Stomach (tissue), 9 donors: ENCODE data around the gene NAP1L4. TPM values are rescaled to one million over a fixed set of nuclear protein-coding genes. Genes with fewer than 3 reads are reported as not detected.
"Not testable (repeated sequence)": the region's sequence is repeated elsewhere in the genome, so short reads cannot be mapped to it uniquely, and the experiment has no call there.

Experiments
- DNase-seq, 2 donors: peaks; one replicate each; pipeline versions ENCODE4 v3.0.0 to v3.0.0-alpha.2; 2013 to 2019
- H3K27ac ChIP-seq, 5 donors: fragments of 200-600 bp in 4 of 5; sonication (generic) in 4 of 5; one replicate each; pipeline ENCODE4 v1.5.1; 2013 to 2019; ENCODE audit warnings: mild to moderate bottlenecking in 1 of 5, moderate library complexity in 1 of 5
- H3K27me3 ChIP-seq, 3 donors: fragments of 200-600 bp; sonication (generic); one replicate each; pipeline ENCODE4 v1.5.1; 2017 to 2019; ENCODE audit warnings: mixed run types in 1 of 3
- H3K36me3 ChIP-seq, 4 donors: fragments of 200-600 bp; sonication (generic); 1 replicate in 3 of 4; 2 replicates in 1 of 4; pipeline ENCODE4 v1.5.1; 2016 to 2019
- H3K4me1 ChIP-seq, 4 donors: fragments of 200-600 bp; sonication (generic); one replicate each; pipeline ENCODE4 v1.5.1; 2016 to 2019
- H3K4me3 ChIP-seq, 4 donors: fragments of 200-600 bp; sonication (generic) in 3 of 4; one replicate each; pipeline ENCODE4 v1.5.1; 2016 to 2019; ENCODE audit warnings: mild to moderate bottlenecking in 1 of 4
- H3K9me3 ChIP-seq, 4 donors: fragments of 200-600 bp; sonication (generic); one replicate each; pipeline ENCODE4 v1.5.1; 2016 to 2019
- EP300 ChIP-seq: sonication (generic); formaldehyde crosslinking; IDR thresholded peaks from one replicate; pipeline ENCODE4 v1.6.1; 2017; ENCODE audit warnings: antibody characterized with exemption
- POLR2A ChIP-seq, 4 donors: fragments of 450-650 bp; IDR thresholded peaks; one replicate each; pipeline ENCODE4 v1.6.1; 2016; ENCODE audit warnings: antibody characterized with exemption in 4 of 4, control low read depth in 2 of 4, mild to moderate bottlenecking in 1 of 4, moderate library complexity in 1 of 4
- POLR2AphosphoS5 ChIP-seq, 3 donors: sonication (generic); formaldehyde crosslinking; IDR thresholded peaks; one replicate each; pipeline ENCODE4 v1.6.1; 2016; ENCODE audit warnings: antibody characterized with exemption in 3 of 3
- WGBS, 5 donors: extraction: QIAGEN DNeasy Blood & Tissue Kit in 3 of 5; methylation state at CpG; one replicate each; pipeline versions ENCODE4 v1.1.5 to v1.1.7; 2013 to 2018; 5-methylcytosine and 5-hydroxymethylcytosine counted together
- intact Hi-C: fragments of 100-400 bp; cut with DNase I; formaldehyde crosslinking; loops from one replicate; pipeline ENCODE4 v1.15.1; 2023; ENCODE audit warnings: low total_unique reads
- polyA plus RNA-seq, 3 donors: library from polyadenylated mRNA; stranded (reverse); fragments of 200-250 nt; gene quantifications; one replicate each; pipeline ENCODE4 v1.2.3, GENCODE V29; 2013
- total RNA-seq, 5 donors: library from RNA; depleted of rRNA; stranded (reverse); fragments of >200 nt; gene quantifications; one replicate each; pipeline versions ENCODE4 v1.1.0 to v1.2.3, GENCODE V29; 2014 to 2016
- TF ChIP-seq, protein P1 (sequence below), 7 experiments: fragments of 450-650 bp in 4 of 7; fragments of 200-600 bp in 3 of 7; sonication (generic) in 3 of 7; IDR thresholded peaks; one replicate each; pipeline ENCODE4 v1.5.1; 2016 to 2019; ENCODE audit warnings: antibody characterized with exemption in 7 of 7, control low read depth in 2 of 7, mild to moderate bottlenecking in 1 of 7
- donor health status: healthy with polysubstance abuse.
- donor health status: Bipolar disorder and iron deficiency.
- donor health status: healthy.

The NAP1L4 gene
- total and polyA plus RNA-seq, 8 donors, result 61.3 to 438 (median 121) TPM

DNA sequence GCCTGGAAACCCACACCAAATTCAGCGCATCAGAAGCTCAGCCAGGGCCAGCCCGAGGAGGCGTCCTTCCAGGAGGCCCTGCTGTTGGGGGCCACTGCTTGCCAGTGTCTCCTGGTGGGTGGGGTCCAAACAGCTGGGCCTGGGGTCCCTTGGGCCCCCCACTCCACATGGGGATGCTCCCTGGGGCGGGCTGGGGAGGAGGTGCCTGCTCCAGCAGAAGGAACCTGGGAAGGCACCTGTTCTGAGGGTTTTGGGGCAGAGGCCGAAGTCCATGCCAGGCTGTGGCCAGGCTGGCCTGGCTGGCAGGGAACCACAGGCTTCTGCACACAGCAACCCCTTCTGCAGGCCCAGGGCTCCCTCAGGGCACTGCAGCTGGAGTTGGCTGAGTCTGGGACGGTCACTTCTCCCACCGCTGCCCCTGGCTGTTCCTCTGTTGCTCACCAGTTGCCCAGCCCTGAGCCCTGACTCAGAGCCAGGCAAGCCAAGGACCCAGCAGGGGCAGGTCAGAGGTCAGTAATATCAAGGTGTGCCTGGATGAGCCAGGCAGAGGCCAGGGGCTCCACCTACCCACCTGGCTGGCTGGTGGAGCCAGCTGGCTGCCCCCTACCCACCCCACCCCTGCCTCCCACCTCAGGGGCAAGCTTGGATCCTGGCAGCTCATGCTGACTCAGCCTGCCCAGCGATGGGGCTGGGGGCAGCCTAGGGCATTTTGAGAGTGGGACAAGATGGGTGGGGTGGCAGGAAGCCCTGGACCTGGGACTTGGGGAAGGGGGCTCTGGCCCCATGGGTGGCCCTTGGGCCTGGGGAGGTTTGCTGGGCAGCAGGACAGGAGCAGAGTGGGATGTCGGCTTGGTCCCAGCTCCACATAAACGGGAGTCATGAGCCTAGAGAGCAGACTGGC, 51.0 kb downstream of the NAP1L4 start:
- Histone ChIP-seq H3K9me3 (peaks cover 0 to 18% (median 10%) of the 10 kb centered on the region in 4 donors), H3K27me3 (no peaks in the 10 kb centered on the region), H3K27ac (peak overlapping the region; percentile 56 to 78 (median 67)), H3K4me3 (no peak overlapping the region), H3K36me3 (peaks cover 0 to 27% (median 20%) of the 10 kb centered on the region in 4 donors), H3K4me1 (peaks cover 28 to 58% (median 44%) of the 10 kb centered on the region in 4 donors)
- intact Hi-C loops, result no loop called here
- no peak for TF ChIP-seq EP300
- peak in 1 of 3 donors; percentile 11 for TF ChIP-seq POLR2AphosphoS5 (IDR thresholded peaks at IDR 0.05)
- DNase-seq, result peak; percentile 54 to 85
- WGBS, 5 donors, result 24 to 33% (median 32%) methylated on average over 4 to 10 of the region's 10 CpGs

DNA sequence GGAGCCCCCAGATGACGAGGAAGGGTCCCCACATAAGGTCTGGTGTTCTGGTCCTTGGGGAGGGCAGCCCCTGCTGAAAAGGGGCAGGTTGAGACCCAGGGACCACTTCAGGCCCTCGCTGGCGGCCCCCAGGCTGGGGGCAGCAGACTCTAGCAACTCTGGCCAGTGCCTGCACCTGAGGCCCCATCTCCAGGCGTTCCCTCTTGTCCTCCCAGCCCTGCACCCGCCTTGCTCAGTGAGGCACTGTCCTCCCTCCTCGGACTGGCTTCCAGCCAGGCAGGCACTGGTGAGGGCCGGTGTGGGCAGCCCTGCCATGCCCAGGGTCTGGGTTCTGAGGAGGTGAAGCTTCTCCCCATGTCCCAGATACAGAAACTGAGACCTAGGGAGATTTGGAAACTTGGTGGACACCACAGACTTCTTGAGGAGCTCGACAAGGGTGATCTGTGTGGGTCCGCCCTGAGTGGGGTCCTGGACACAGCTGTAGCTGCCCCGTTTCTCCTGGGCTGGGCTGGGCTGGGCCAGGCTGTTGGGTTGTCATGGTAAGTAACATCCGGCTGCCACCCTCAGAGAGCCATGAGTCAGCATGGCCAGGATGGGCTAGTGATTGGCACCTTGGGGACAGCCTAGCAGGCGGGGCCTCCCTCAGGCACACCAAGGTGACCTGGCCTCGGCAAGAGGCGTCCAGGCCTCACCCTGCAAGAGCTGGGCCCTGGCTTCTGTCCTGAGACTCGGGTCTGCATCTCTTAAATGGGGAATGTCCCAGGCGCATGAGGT, 51.8 kb downstream of the NAP1L4 start:
- H3K4me3 ChIP-seq, result no peak overlapping the region
- TF ChIP-seq EP300 (no peak), POLR2AphosphoS5 (IDR thresholded peaks at IDR 0.05) (peak in 1 of 3 donors; percentile 34)
- peaks cover 0 to 18% (median 10%) of the 10 kb centered on the region in 4 donors for H3K9me3 ChIP-seq
- H3K36me3 ChIP-seq, result peaks cover 0 to 23% (median 20%) of the 10 kb centered on the region in 4 donors
- peak overlapping the region; percentile 56 to 78 (median 67) for H3K27ac ChIP-seq
- H3K27me3 ChIP-seq, result no peaks in the 10 kb centered on the region
- DNase-seq, result peak; percentile 70
- intact Hi-C loops, result no loop called here
- peaks cover 21 to 50% (median 36%) of the 10 kb centered on the region in 4 donors for H3K4me1 ChIP-seq
- 41 to 50% (median 43%) methylated on average over 15 to 16 of the region's 16 CpGs for WGBS, 5 donors

DNA sequence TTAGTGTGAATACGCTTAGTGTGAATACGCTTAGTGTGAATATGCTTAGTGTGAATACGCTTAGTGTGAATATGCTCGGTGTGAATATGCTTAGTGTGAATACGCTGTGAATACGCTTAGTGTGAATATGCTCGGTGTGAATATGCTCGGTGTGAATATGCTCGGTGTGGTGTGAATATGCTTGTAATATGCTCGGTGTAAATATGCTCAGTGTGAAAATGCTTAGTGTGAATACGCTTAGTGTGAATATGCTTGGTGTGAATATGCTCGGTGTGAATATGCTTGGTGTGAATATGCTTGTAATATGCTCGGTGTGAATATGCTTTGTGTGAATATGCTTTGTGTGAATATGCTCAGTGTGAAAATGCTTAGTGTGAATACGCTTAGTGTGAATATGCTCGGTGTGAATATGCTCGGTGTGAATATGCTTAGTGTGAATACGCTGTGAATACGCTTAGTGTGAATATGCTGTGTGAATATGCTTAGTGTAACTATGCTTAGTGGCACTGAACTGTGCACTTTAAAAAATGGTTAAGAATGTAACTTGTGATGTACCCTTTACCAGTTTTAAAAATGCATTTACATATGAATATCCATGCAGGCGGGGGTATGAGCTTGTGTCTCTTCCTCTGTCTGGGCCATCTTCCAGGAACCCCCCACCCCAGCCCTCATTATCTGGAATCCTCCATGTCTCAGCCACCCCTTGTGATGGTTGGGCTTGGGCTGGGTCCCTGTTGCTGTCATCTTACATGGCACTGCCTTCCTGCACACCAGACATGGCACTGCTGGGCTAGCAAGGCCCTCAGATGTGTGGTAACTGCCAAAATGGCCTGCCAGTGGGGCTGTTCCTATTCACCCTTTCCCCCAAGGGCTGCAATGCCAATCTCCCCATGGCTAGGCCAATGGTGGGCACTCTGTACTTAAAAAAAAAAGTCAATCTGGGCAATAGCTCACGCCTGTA, 53.4 kb downstream of the NAP1L4 start:
- H3K36me3 ChIP-seq, DNase-seq, intact Hi-C loops, H3K4me3 ChIP-seq, H3K27ac ChIP-seq, H3K27me3 ChIP-seq: not testable (repeated sequence)
- peaks cover 18 to 39% (median 22%) of the 10 kb centered on the region in 4 donors for H3K4me1 ChIP-seq
- H3K9me3 ChIP-seq, result peaks cover 0 to 18% (median 10%) of the 10 kb centered on the region in 4 donors
- WGBS, 5 donors, result 83 to 91% (median 90%) methylated on average over 18 to 20 of the region's 20 CpGs

DNA sequence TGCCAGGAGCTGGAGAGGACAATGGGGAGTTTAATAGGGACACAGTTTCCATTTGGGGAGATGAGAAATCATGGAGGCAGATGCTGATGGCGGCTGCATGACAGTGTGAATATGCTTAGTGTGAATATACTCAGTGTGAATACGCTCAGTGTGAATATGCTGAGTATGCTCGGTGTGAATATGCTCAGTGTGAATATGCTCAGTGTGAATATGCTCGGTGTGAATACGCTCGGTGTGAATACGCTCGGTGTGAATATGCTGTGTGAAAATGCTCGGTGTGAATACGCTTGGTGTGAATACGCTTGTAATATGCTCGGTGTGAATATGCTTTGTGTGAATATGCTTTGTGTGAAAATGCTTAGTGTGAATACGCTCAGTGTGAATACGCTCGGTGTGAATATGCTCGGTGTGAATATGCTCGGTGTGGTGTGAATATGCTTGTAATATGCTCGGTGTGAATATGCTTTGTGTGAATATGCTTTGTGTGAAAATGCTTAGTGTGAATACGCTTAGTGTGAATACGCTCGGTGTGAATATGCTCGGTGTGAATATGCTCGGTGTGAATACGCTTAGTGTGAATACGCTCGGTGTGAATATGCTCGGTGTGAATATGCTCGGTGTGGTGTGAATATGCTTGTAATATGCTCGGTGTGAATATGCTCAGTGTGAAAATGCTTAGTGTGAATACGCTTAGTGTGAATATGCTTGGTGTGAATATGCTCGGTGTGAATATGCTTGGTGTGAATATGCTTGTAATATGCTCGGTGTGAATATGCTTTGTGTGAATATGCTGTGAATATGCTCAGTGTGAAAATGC, 54.3 kb downstream of the NAP1L4 start:
- Histone ChIP-seq H3K4me1 (peaks cover 23 to 39% (median 26%) of the 10 kb centered on the region in 4 donors), H3K9me3 (peaks cover 0 to 18% (median 10%) of the 10 kb centered on the region in 4 donors)
- intact Hi-C loops, H3K4me3 ChIP-seq, DNase-seq, H3K27ac ChIP-seq, H3K27me3 ChIP-seq, H3K36me3 ChIP-seq: not testable (repeated sequence)
- WGBS, 5 donors, result 79 to 93% (median 92%) methylated on average over 31 to 32 of the region's 32 CpGs

DNA sequence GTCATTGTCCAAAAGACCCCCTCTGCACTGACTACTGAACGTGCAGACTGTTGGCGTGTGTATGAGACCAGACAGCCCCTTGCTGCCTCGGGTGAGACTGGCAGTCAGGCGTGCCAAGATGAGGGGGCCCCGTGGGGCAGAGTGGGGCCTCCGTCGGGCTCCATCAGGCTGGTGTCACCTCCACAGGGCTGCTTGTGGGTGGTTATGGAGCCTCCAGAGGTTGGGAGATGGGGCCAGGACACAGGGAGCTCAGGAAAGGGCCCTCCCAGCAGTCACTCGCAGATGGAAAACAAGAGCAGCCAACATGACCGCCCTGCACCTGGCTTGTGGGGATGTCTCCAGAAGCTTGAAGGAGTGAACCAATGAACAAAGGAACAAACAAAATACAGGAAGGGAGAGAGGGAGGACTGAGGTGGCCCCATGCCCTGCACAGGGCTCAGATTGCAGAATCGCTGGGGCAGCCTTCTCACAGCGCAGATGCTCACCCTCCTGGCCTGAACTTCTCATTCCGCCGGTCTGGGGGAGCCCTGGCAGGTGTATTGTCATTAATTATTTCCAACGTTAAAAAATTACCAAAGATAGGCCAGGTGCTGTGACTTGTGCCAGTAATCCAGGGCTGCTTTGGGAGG, 57.4 kb downstream of the NAP1L4 start:
- Histone ChIP-seq H3K4me3 (no peak overlapping the region), H3K9me3 (peaks cover 0 to 18% (median 10%) of the 10 kb centered on the region in 4 donors), H3K27ac (no peak overlapping the region), H3K36me3 (no peaks in the 10 kb centered on the region), H3K27me3 (peaks cover 0 to 17% (median 0%) of the 10 kb centered on the region in 3 donors), H3K4me1 (peaks cover 19 to 32% (median 22%) of the 10 kb centered on the region in 4 donors)
- TF ChIP-seq POLR2AphosphoS5 (IDR thresholded peaks at IDR 0.05) (no peak), POLR2A (IDR thresholded peaks at IDR 0.05) (no peak), EP300 (no peak)
- TF ChIP-seq, protein P1, sequence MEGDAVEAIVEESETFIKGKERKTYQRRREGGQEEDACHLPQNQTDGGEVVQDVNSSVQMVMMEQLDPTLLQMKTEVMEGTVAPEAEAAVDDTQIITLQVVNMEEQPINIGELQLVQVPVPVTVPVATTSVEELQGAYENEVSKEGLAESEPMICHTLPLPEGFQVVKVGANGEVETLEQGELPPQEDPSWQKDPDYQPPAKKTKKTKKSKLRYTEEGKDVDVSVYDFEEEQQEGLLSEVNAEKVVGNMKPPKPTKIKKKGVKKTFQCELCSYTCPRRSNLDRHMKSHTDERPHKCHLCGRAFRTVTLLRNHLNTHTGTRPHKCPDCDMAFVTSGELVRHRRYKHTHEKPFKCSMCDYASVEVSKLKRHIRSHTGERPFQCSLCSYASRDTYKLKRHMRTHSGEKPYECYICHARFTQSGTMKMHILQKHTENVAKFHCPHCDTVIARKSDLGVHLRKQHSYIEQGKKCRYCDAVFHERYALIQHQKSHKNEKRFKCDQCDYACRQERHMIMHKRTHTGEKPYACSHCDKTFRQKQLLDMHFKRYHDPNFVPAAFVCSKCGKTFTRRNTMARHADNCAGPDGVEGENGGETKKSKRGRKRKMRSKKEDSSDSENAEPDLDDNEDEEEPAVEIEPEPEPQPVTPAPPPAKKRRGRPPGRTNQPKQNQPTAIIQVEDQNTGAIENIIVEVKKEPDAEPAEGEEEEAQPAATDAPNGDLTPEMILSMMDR (IDR thresholded peaks at IDR 0.05), result no peak
- WGBS, 5 donors, result 72 to 90% (median 85%) methylated on average over 14 of the region's 14 CpGs
- DNase-seq, result no peak
- intact Hi-C loops, result no loop called here
